H1 (cell line): ENCODE results near the gene NELFE. TPM values are rescaled to one million over a fixed set of nuclear protein-coding genes. Genes with fewer than 3 reads are reported as not detected.

Experiments
- CTCF ChIA-PET: fragments of 300-600 bp; sonication (Branson Sonifier 250); formaldehyde crosslinking; loops from one replicate; lab custom pipeline; 2021; ENCODE audit not compliant: partially characterized antibody; lab: Charles Lee
- POLR2A ChIA-PET: fragments of 300-600 bp; sonication (Branson Sonifier 250); formaldehyde crosslinking; loops from one replicate; lab custom pipeline; 2021; ENCODE audit warnings: inconsistent platforms; ENCODE audit not compliant: partially characterized antibody; lab: Charles Lee
- DNase-seq, 2 experiments: peaks; one replicate each; pipeline versions ENCODE4 v3.0.0 to v3.0.0-alpha.2; 2010 to 2022; ENCODE audit warnings: low spot score in 2 of 2, low read depth in 1 of 2, mixed read lengths in 1 of 2
- FAIRE-seq: peaks from 2 replicates; lab custom pipeline; 2011; peaks lifted over from hg19 to GRCh38; lab: Jason Lieb, UNC
- H2AFZ ChIP-seq: 2 replicates; pipeline ENCODE4 v1.8.1; 2012; ENCODE audit warnings: low read length, inconsistent platforms
- H2AK5ac ChIP-seq: 2 replicates; pipeline ENCODE4 v1.6.1; 2013; ENCODE audit warnings: low read depth, low read length
- H2BK120ac ChIP-seq: replicated peaks from 2 replicates; pipeline ENCODE3; 2013; ENCODE audit warnings: low read depth, low read length, inconsistent platforms
- H2BK12ac ChIP-seq: 2 replicates; pipeline ENCODE4 v1.6.1; 2013; ENCODE audit warnings: low read depth, low read length
- H2BK15ac ChIP-seq: 2 replicates; pipeline ENCODE4 v1.6.1; 2013; ENCODE audit warnings: low read length
- H2BK20ac ChIP-seq: 2 replicates; pipeline ENCODE4 v1.6.1; 2013; ENCODE audit warnings: low read length
- H2BK5ac ChIP-seq: 2 replicates; pipeline ENCODE4 v1.6.1; 2013; ENCODE audit warnings: low read depth, low read length
- H3K14ac ChIP-seq: 2 replicates; pipeline ENCODE4 v1.6.1; 2013; ENCODE audit warnings: inconsistent platforms; ENCODE audit not compliant: insufficient read length
- H3K18ac ChIP-seq: 2 replicates; pipeline ENCODE4 v1.6.1; 2013; ENCODE audit warnings: low read length; ENCODE audit errors: extremely low read depth
- H3K23ac ChIP-seq: 2 replicates; pipeline ENCODE4 v1.6.1; 2013; ENCODE audit warnings: inconsistent platforms; ENCODE audit not compliant: insufficient read length
- H3K23me2 ChIP-seq: 2 replicates; pipeline ENCODE4 v1.6.1; 2013; ENCODE audit warnings: low read depth, low read length
- H3K27ac ChIP-seq: 2 replicates; pipeline ENCODE4 v1.6.1; 2011; ENCODE audit warnings: low read depth, low read length, inconsistent platforms
- H3K27me3 ChIP-seq, 4 experiments: replicated peaks in 1 of 4; 1 replicate in 1 of 4; 2 replicates in 3 of 4; pipeline versions ENCODE4 v1.6.1 to v1.8.1; 2011 to 2013; ENCODE audit warnings: low read length in 3 of 4, mild to moderate bottlenecking in 3 of 4, inconsistent platforms in 2 of 4, mixed read lengths in 2 of 4, moderate library complexity in 1 of 4; ENCODE audit not compliant: control insufficient read depth in 3 of 4, insufficient read depth in 3 of 4; ENCODE audit errors: extremely low read depth in 1 of 4
- H3K36me3 ChIP-seq, 4 experiments: 2 replicates each; pipeline versions ENCODE4 v1.6.1 to v1.8.1; 2011 to 2013; ENCODE audit warnings: mild to moderate bottlenecking in 4 of 4, low read length in 3 of 4, moderate library complexity in 2 of 4, control low read depth in 1 of 4, inconsistent platforms in 1 of 4; ENCODE audit not compliant: insufficient read depth in 4 of 4, control insufficient read depth in 2 of 4
- H3K4ac ChIP-seq: replicated peaks from 2 replicates; pipeline ENCODE3; 2013; ENCODE audit warnings: low read length, low read depth, mixed read lengths, inconsistent platforms; ENCODE audit not compliant: insufficient read length
- H3K4me1 ChIP-seq, 4 experiments: replicated peaks in 1 of 4; 1 replicate in 1 of 4; 2 replicates in 3 of 4; pipeline versions ENCODE4 v1.6.1 to v1.8.1; 2011 to 2013; ENCODE audit warnings: low read length in 3 of 4, inconsistent platforms in 2 of 4, mixed read lengths in 1 of 4; ENCODE audit not compliant: insufficient read depth in 4 of 4, control insufficient read depth in 3 of 4
- H3K4me2 ChIP-seq, 2 experiments: 2 replicates each; pipeline versions ENCODE4 v1.6.1 to v1.8.1; 2011 to 2013; ENCODE audit warnings: low read depth in 2 of 2, low read length in 2 of 2, control low read depth in 1 of 2, inconsistent platforms in 1 of 2, mild to moderate bottlenecking in 1 of 2; ENCODE audit not compliant: insufficient read depth in 1 of 2
- H3K4me3 ChIP-seq, 4 experiments: fragments of 200-600, 300-600 bp in 1 of 4; sonication (generic), shearing (Covaris generic), sonication (Bioruptor Twin) in 1 of 4; 2 replicates each; pipeline versions ENCODE4 v1.5.1 to v1.8.1; 2011 to 2016; ENCODE audit warnings: low read length in 4 of 4, low read depth in 3 of 4, control low read depth in 2 of 4, inconsistent platforms in 2 of 4, mild to moderate bottlenecking in 2 of 4, mixed read lengths in 1 of 4, moderate library complexity in 1 of 4; ENCODE audit not compliant: insufficient read depth in 2 of 4; ENCODE audit errors: extremely low read depth in 1 of 4
- H3K56ac ChIP-seq: replicated peaks from 2 replicates; pipeline ENCODE3; 2013; ENCODE audit warnings: low read depth, mild to moderate bottlenecking, mixed read lengths, low read length, inconsistent platforms; ENCODE audit not compliant: insufficient read length
- H3K79me1 ChIP-seq: 2 replicates; pipeline ENCODE4 v1.6.1; 2013; ENCODE audit warnings: low read depth, low read length, control low read depth
- H3K79me2 ChIP-seq, 2 experiments: 2 replicates each; pipeline versions ENCODE4 v1.6.1 to v1.8.1; 2012 to 2013; ENCODE audit warnings: low read length in 2 of 2, mild to moderate bottlenecking in 2 of 2, inconsistent platforms in 1 of 2; ENCODE audit not compliant: insufficient read depth in 2 of 2, control insufficient read depth in 1 of 2
- H3K9ac ChIP-seq, 4 experiments: replicated peaks in 1 of 4; 1 replicate in 1 of 4; 2 replicates in 3 of 4; pipeline versions ENCODE4 v1.6.1 to v1.8.1; 2011 to 2013; ENCODE audit warnings: low read depth in 3 of 4, low read length in 3 of 4, control low read depth in 2 of 4, mild to moderate bottlenecking in 2 of 4, moderate library complexity in 2 of 4, inconsistent platforms in 1 of 4; ENCODE audit errors: extremely low read depth in 1 of 4
- H3K9me3 ChIP-seq, 2 experiments: 2 replicates each; pipeline versions ENCODE4 v1.6.1 to v1.8.1; 2012 to 2013; ENCODE audit warnings: mild to moderate bottlenecking in 2 of 2, moderate library complexity in 2 of 2, control low read depth in 1 of 2, inconsistent platforms in 1 of 2, low read depth in 1 of 2, low read length in 1 of 2, mixed read lengths in 1 of 2; ENCODE audit not compliant: insufficient read depth in 2 of 2
- H4K20me1 ChIP-seq, 2 experiments: replicated peaks in 1 of 2; 2 replicates each; pipeline versions ENCODE3 to v1.8.1; 2011 to 2013; ENCODE audit warnings: inconsistent platforms in 2 of 2, low read length in 2 of 2, mild to moderate bottlenecking in 1 of 2; ENCODE audit not compliant: insufficient read depth in 2 of 2, control insufficient read depth in 1 of 2
- H4K5ac ChIP-seq: 2 replicates; pipeline ENCODE4 v1.6.1; 2013; ENCODE audit warnings: low read length, low read depth, mixed read lengths, inconsistent platforms; ENCODE audit not compliant: insufficient read length
- H4K8ac ChIP-seq: 2 replicates; pipeline ENCODE4 v1.8.0; 2013; ENCODE audit warnings: mild to moderate bottlenecking, moderate library complexity, low read length, inconsistent platforms; ENCODE audit not compliant: insufficient read depth; ENCODE audit errors: extremely low read depth
- H4K91ac ChIP-seq: replicated peaks from 2 replicates; pipeline ENCODE3; 2013; ENCODE audit warnings: low read length, mixed read lengths, inconsistent platforms; ENCODE audit not compliant: insufficient read length
- ASH2L ChIP-seq: fragments of 200-600, 300-600 bp; sonication (generic); IDR thresholded peaks from one replicate; pipeline ENCODE4 v1.7.1; 2017; ENCODE audit warnings: low read length
- ATF3 ChIP-seq: IDR thresholded peaks from 2 replicates; pipeline ENCODE4 v1.6.1; 2011; ENCODE audit warnings: low read depth, mild to moderate bottlenecking, low read length; ENCODE audit not compliant: insufficient read depth
- BRCA1 ChIP-seq: IDR thresholded peaks from 2 replicates; pipeline ENCODE4 v1.6.1; 2012; ENCODE audit warnings: low read depth, low read length, improper control_type of control experiment
- CEBPB ChIP-seq: IDR thresholded peaks from 2 replicates; pipeline ENCODE4 v1.6.1; 2012; ENCODE audit warnings: low read depth, low read length
- EZH2 ChIP-seq: fragments of 200-600 bp; sonication (generic); IDR thresholded peaks from 2 replicates; pipeline ENCODE4 v1.7.1; 2012; ENCODE audit warnings: low read depth, mild to moderate bottlenecking, moderate library complexity, low read length, inconsistent platforms; ENCODE audit not compliant: severe bottlenecking
- MAFK ChIP-seq: IDR thresholded peaks from 2 replicates; pipeline ENCODE4 v1.6.1; 2012; ENCODE audit warnings: low read depth, mild to moderate bottlenecking, improper control_type of control experiment, low read length
- SAP30 ChIP-seq: fragments of 300-600 bp; sonication (generic); IDR thresholded peaks from 2 replicates; pipeline ENCODE4 v1.7.1; 2012; ENCODE audit warnings: low read length, moderate library complexity, mild to moderate bottlenecking, inconsistent platforms; ENCODE audit not compliant: insufficient read depth, insufficient replicate concordance
- SIRT6 ChIP-seq: IDR thresholded peaks from one replicate; pipeline ENCODE4 v1.7.1; 2012; ENCODE audit warnings: low read length, inconsistent platforms
- SP4 ChIP-seq: IDR thresholded peaks from 2 replicates; pipeline ENCODE4 v1.6.1; 2012; ENCODE audit warnings: low read length, inconsistent platforms
- SRF ChIP-seq: IDR thresholded peaks from 2 replicates; pipeline ENCODE4 v1.6.1; 2011; ENCODE audit warnings: mild to moderate bottlenecking, low read depth, low read length, moderate library complexity
- TCF12 ChIP-seq: IDR thresholded peaks from 2 replicates; pipeline ENCODE4 v1.6.1; 2011; ENCODE audit warnings: low read depth, mild to moderate bottlenecking, low read length
- WGBS, 2 experiments: shearing (Covaris generic) in 1 of 2; methylation state at CpG; one replicate each; pipeline versions ENCODE4 v1.1.6 to v1.1.7; 2013 to 2015; ENCODE audit warnings: low lambda C conversion rate in 2 of 2, mixed read lengths in 2 of 2, inconsistent platforms in 1 of 2, low coverage in 1 of 2, missing lambda C conversion rate in 1 of 2; ENCODE audit not compliant: insufficient replicate concordance in 2 of 2, insufficient coverage in 1 of 2, insufficient read length in 1 of 2; ENCODE audit errors: extremely low coverage in 1 of 2, missing lambda C conversion rate in 1 of 2; 5-methylcytosine and 5-hydroxymethylcytosine counted together
- polyA plus RNA-seq, 7 experiments: library from polyadenylated mRNA; depleted of rRNA in 3 of 7; stranded (reverse) in 5 of 7; unstranded in 2 of 7; fragments of >200 nt in 5 of 7; fragments of 200-250 nt in 2 of 7; gene quantifications; 1 replicate in 5 of 7; 2 replicates in 1 of 7; 4 replicates in 1 of 7; pipeline versions ENCODE4 v1.2.1 to v1.2.3, GENCODE V29; 2011 to 2013; ENCODE audit warnings: missing spikeins in 2 of 7, mixed read lengths in 2 of 7
- total RNA-seq: library from RNA; stranded (reverse); fragmentation: NEBNext Ultra II Directional; extraction: Animal tissue kit (Norgen Biotek cat#: 25700); gene quantifications from 2 replicates; pipeline ENCODE4 v1.2.1, GENCODE V29; 2021
- TF ChIP-seq, protein P1 (sequence below): IDR thresholded peaks from 2 replicates; pipeline ENCODE4 v1.6.1; 2011; ENCODE audit warnings: low read length, improper control_type of control experiment
- TF ChIP-seq, protein P2 (sequence below): IDR thresholded peaks from 2 replicates; pipeline ENCODE4 v1.6.1; 2012; ENCODE audit warnings: inconsistent platforms

Gene NELFE
- total and polyA plus RNA-seq, 2 of the 8 experiments (the other 6 are each of a cell fraction or from before 2014, with no cell fraction given), result 49.2 to 71.5 TPM

DNA sequence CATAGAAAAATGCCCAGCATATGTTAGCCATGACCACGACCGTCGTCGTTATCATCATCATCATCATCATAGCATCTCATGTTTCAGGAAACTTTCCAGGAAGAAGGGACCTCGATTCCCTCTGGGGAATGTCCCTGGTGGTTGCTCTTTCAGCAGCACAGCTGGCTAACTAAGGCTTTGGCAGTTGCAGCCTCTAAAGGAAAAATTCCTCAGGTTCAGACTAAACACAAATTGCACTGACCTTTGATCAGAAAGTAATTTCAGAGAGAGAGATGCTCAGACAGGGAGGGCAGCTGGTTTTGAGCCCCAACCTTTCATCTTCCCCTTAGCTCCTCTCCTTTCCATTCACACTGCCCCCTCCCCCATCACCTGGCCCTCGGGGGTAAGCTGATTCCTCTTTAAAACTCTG, 18.5 kb downstream of the NELFE start:
- Histone ChIP-seq H3K23ac (no peak overlapping the region), H3K27ac (no peak overlapping the region), H3K27me3 (peaks cover 0 to 6% (median 0%) of the 10 kb centered on the region in 4 experiments; a peak in 1 of 7 replicates), H3K56ac (no peak overlapping the region), H2BK12ac (no peak overlapping the region), H3K36me3 (no peaks in the 10 kb centered on the region), H3K9ac (no peak overlapping the region), H2BK5ac (no peak overlapping the region), H2BK20ac (no peak overlapping the region), H4K8ac (no peak overlapping the region), H3K9me3 (no peaks in the 10 kb centered on the region), H3K4me1 (0 out of 7 replicates have a peak, but pooled peaks cover 0 to 2% (median 0%) of the 10 kb centered on the region in 4 experiments), H2AFZ (0 out of 2 replicates have a peak overlapping the region, but pooled peaks have one; percentile 36), H3K18ac (no peak overlapping the region; the same call in 1 of the 2 replicates), H4K5ac (no peak overlapping the region), H3K79me2 (no peaks in the 10 kb centered on the region), H2BK15ac (no peak overlapping the region), H2AK5ac (no peak overlapping the region), H2BK120ac (no peak overlapping the region), H3K4me3 (no peak overlapping the region), H3K4me2 (no peak overlapping the region), H3K14ac (no peak overlapping the region), H3K23me2 (no peaks in the 10 kb centered on the region), H4K20me1 (no peaks in the 10 kb centered on the region), H3K4ac (no peak overlapping the region), H3K79me1 (no peaks in the 10 kb centered on the region), H4K91ac (no peak overlapping the region)
- DNase-seq, result no peak
- FAIRE-seq, result no peak
- ChIA-PET POLR2A (interaction anchor here (0.8 to 6.9 kb wide), 6 partner anchors 10 to 42 kb away, joined by 3 to 47 read pairs (median 4); partner anchors contain the start of gene EHMT2), CTCF (interaction anchor here (0.6 to 7.8 kb wide), 6 partner anchors 11 to 343 kb away, joined by 3 to 53 read pairs (median 4); no protein-coding TSS in a partner anchor)
- WGBS, 2 experiments, result 60% methylated on average over 6 of the region's 6 CpGs; no CpG with 5 or more reads in 1 of the 2 experiments
- no peak for TF ChIP-seq MAFK
- TF ChIP-seq, protein P1, sequence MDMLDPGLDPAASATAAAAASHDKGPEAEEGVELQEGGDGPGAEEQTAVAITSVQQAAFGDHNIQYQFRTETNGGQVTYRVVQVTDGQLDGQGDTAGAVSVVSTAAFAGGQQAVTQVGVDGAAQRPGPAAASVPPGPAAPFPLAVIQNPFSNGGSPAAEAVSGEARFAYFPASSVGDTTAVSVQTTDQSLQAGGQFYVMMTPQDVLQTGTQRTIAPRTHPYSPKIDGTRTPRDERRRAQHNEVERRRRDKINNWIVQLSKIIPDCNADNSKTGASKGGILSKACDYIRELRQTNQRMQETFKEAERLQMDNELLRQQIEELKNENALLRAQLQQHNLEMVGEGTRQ, result no peak
- no peak for TF ChIP-seq ASH2L
- TF ChIP-seq, protein P2, sequence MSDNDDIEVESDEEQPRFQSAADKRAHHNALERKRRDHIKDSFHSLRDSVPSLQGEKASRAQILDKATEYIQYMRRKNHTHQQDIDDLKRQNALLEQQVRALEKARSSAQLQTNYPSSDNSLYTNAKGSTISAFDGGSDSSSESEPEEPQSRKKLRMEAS, result no peak
- TF ChIP-seq SIRT6, result no peak
- TF ChIP-seq SRF, result no peak
- TF ChIP-seq BRCA1, result no peak
- no peak for TF ChIP-seq SAP30
- TF ChIP-seq CEBPB, result no peak
- no peak for TF ChIP-seq ATF3
- TF ChIP-seq EZH2, result no peak
- TF ChIP-seq TCF12, result no peak
- no peak for TF ChIP-seq SP4
